Measurements from ENCODE around the gene EIF3L.

Gene EIF3L

GRCh38 chr22:37855462-37855861 is 6.2 kb downstream of the EIF3L start:
- peaks cover 59% of the 10 kb centered on the region for H3K36me3 ChIP-seq (ENCODE audit: insufficient read depth, low read length)
- no peak overlapping the region for H3K9ac ChIP-seq (ENCODE audit: low read depth, low read length)
- no peaks in the 10 kb centered on the region for H3K9me3 ChIP-seq (ENCODE audit: control insufficient read depth, insufficient read depth, low read length)
- H3K4me1 ChIP-seq (ENCODE audit: insufficient read depth, low read length), result no peaks in the 10 kb centered on the region

GRCh38 chr22:37860796-37861421 is 11.7 kb downstream of the EIF3L start:
- Histone ChIP-seq H3K36me3 (ENCODE audit: insufficient read depth, low read length) (peaks cover 45% of the 10 kb centered on the region), H3K9me3 (ENCODE audit: control insufficient read depth, insufficient read depth, low read length) (no peaks in the 10 kb centered on the region), H3K9ac (ENCODE audit: low read depth, low read length) (no peak overlapping the region), H3K4me1 (ENCODE audit: insufficient read depth, low read length) (peaks cover 8% of the 10 kb centered on the region; the same call in 1 of the 2 replicates)

GRCh38 chr22:37862570-37863325 is 13.5 kb downstream of the EIF3L start:
- H3K36me3 ChIP-seq (ENCODE audit: insufficient read depth, low read length), result peaks cover 47% of the 10 kb centered on the region
- no peak overlapping the region for H3K9ac ChIP-seq (ENCODE audit: low read depth, low read length)
- no peaks in the 10 kb centered on the region for H3K9me3 ChIP-seq (ENCODE audit: control insufficient read depth, insufficient read depth, low read length)

GRCh38 chr22:37865510-37865909 is 16.3 kb downstream of the EIF3L start:
- no peak overlapping the region for H3K9ac ChIP-seq (ENCODE audit: low read depth, low read length)
- H3K4me1 ChIP-seq (ENCODE audit: insufficient read depth, low read length), result peaks cover 8% of the 10 kb centered on the region; the same call in 1 of the 2 replicates
- H3K9me3 ChIP-seq (ENCODE audit: control insufficient read depth, insufficient read depth, low read length), result no peaks in the 10 kb centered on the region
- peaks cover 50% of the 10 kb centered on the region for H3K36me3 ChIP-seq (ENCODE audit: insufficient read depth, low read length)

More at GRCh38 chr22:37862570-37863325, 13.5 kb downstream of the EIF3L start:
- H3K4me1 ChIP-seq (ENCODE audit: insufficient read depth, low read length), result peaks cover 8% of the 10 kb centered on the region; the same call in 1 of the 2 replicates

DNA sequence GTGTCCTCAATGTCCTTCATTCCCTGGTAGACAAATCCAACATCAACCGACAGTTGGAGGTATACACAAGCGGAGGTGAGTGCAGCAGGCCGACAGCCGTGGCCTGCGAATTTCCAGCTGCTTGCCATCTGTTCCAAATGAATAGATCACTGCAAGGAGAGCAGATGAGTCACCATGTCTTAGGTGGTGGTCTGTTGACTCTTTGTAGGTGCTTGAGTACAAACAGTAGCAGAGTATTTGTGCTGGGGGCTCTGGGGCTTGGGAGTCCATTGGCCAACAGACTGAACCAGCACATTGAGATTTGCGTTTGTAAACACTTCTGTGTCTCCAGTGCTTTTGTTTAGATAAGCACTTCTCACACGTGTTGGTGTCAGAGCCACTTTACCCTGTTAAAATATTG is 21.1 kb downstream of the EIF3L start:
- peaks cover 52% of the 10 kb centered on the region for H3K36me3 ChIP-seq (ENCODE audit: insufficient read depth, low read length)

GRCh38 chr22:37880668-37881440 is 31.6 kb downstream of the EIF3L start:
- Histone ChIP-seq H3K9me3 (ENCODE audit: control insufficient read depth, insufficient read depth, low read length) (no peaks in the 10 kb centered on the region), H3K36me3 (ENCODE audit: insufficient read depth, low read length) (peaks cover 54% of the 10 kb centered on the region), H3K4me1 (ENCODE audit: insufficient read depth, low read length) (no peaks in the 10 kb centered on the region), H3K9ac (ENCODE audit: low read depth, low read length) (no peak overlapping the region)

More for the DNA sequence above, 21.1 kb downstream of the EIF3L start:
- Histone ChIP-seq H3K9ac (ENCODE audit: low read depth, low read length) (no peak overlapping the region), H3K9me3 (ENCODE audit: control insufficient read depth, insufficient read depth, low read length) (no peaks in the 10 kb centered on the region), H3K4me1 (ENCODE audit: insufficient read depth, low read length) (no peaks in the 10 kb centered on the region; the same call in 1 of the 2 replicates)

DNA sequence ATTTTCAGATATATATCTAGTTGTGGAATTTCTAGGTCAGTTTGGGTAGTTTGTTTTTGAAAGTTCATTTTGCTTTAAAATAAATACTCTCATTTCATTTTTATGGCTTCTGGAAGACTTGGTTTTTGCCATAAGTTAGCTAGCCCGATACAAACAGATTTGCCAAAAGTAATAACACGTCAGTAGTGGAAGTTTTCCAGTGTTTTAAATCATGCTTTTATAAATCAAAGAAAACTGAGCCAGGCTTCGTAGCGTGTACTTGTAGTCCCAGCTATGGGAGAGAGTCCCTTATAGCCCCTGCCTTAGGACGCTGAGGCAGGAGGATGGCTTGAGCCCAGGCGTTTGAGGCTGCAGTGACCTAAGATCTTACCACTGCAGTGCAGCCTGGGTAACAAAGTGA is 35.2 kb downstream of the EIF3L start:
- Histone ChIP-seq H3K4me1 (ENCODE audit: insufficient read depth, low read length) (no peaks in the 10 kb centered on the region), H3K36me3 (ENCODE audit: insufficient read depth, low read length) (peaks cover 37% of the 10 kb centered on the region), H3K9me3 (ENCODE audit: control insufficient read depth, insufficient read depth, low read length) (no peaks in the 10 kb centered on the region), H3K9ac (ENCODE audit: low read depth, low read length) (no peak overlapping the region)

GRCh38 chr22:37887584-37888378 is 38.6 kb downstream of the EIF3L start:
- Histone ChIP-seq H3K4me1 (ENCODE audit: insufficient read depth, low read length) (no peaks in the 10 kb centered on the region), H3K9me3 (ENCODE audit: control insufficient read depth, insufficient read depth, low read length) (no peaks in the 10 kb centered on the region), H3K9ac (ENCODE audit: low read depth, low read length) (no peak overlapping the region), H3K36me3 (ENCODE audit: insufficient read depth, low read length) (peaks cover 23% of the 10 kb centered on the region)

- peaks cover 21% of the 10 kb centered on the region for H3K4me1 ChIP-seq (ENCODE audit: insufficient read depth, low read length)
- peaks cover 17% of the 10 kb centered on the region for H3K36me3 ChIP-seq (ENCODE audit: insufficient read depth, low read length)
- no peak overlapping the region for H3K9ac ChIP-seq (ENCODE audit: low read depth, low read length)
- H3K9me3 ChIP-seq (ENCODE audit: control insufficient read depth, insufficient read depth, low read length), result no peaks in the 10 kb centered on the region
Observed at GRCh38 chr22:37891926-37892325, 42.7 kb downstream of the EIF3L start.

GRCh38 chr22:37892566-37893335 is 43.5 kb downstream of the EIF3L start:
- Histone ChIP-seq H3K4me1 (ENCODE audit: insufficient read depth, low read length) (peaks cover 29% of the 10 kb centered on the region), H3K36me3 (ENCODE audit: insufficient read depth, low read length) (peaks cover 17% of the 10 kb centered on the region), H3K9ac (ENCODE audit: low read depth, low read length) (no peak overlapping the region), H3K9me3 (ENCODE audit: control insufficient read depth, insufficient read depth, low read length) (no peaks in the 10 kb centered on the region)

DNA sequence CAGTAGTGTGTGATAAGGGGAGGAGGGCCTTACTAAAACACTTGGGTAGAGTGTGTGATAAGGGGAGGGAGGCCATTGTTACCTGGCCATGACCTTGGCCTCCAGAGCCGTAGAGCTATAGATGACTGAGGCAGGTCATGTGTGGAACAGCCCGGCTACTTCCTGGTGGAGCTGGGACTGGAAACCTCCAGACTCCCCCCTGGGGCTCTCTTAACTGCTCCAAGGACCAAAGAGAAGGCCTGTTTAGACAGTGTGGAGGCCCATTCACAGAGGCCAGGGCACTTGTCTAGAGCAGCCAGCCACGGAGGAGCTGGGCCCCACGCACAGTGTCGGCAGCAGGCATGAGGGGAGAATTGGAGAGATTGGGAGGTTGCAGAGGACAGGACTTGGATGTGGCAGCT is 44.4 kb downstream of the EIF3L start:
- no peak overlapping the region for H3K9ac ChIP-seq (ENCODE audit: low read depth, low read length)
- peaks cover 12% of the 10 kb centered on the region for H3K36me3 ChIP-seq (ENCODE audit: insufficient read depth, low read length)
- no peaks in the 10 kb centered on the region for H3K9me3 ChIP-seq (ENCODE audit: control insufficient read depth, insufficient read depth, low read length)
- H3K4me1 ChIP-seq (ENCODE audit: insufficient read depth, low read length), result peaks cover 37% of the 10 kb centered on the region

GRCh38 chr22:37894939-37895670 is 45.9 kb downstream of the EIF3L start:
- H3K36me3 ChIP-seq (ENCODE audit: insufficient read depth, low read length), result peaks cover 8% of the 10 kb centered on the region
- H3K4me1 ChIP-seq (ENCODE audit: insufficient read depth, low read length), result peaks cover 42% of the 10 kb centered on the region
- no peaks in the 10 kb centered on the region for H3K9me3 ChIP-seq (ENCODE audit: control insufficient read depth, insufficient read depth, low read length)
- no peak overlapping the region for H3K9ac ChIP-seq (ENCODE audit: low read depth, low read length)

DNA sequence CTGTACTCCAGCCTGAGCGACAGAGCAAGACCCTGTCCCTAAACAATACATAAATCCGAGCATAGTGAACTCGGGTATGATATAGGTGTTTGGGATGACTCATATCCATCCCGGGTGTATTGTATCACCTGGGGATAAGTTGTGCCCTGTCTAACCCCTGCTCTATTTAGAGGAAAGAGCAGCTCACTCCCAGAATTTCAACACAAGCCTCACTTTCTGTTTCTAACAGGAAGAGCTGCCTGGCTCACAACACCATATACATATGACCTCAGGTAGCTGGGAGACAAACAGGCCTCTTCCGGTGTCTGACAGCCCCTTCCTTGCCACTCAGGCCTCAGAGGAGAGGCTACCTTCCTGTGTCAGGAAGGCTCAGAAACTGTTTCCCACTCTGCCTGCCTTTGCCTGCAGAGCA is 47.0 kb downstream of the EIF3L start:
- Histone ChIP-seq H3K9me3 (ENCODE audit: control insufficient read depth, insufficient read depth, low read length) (no peaks in the 10 kb centered on the region), H3K9ac (ENCODE audit: low read depth, low read length) (no peak overlapping the region), H3K36me3 (ENCODE audit: insufficient read depth, low read length) (peaks cover 6% of the 10 kb centered on the region; the same call in 1 of the 2 replicates), H3K4me1 (ENCODE audit: insufficient read depth, low read length) (peaks cover 42% of the 10 kb centered on the region)

All from ES-I3 (cell line).